Common myeloid progenitor, CD34-positive (primary cell): ENCODE data around the gene CHMP6.

Experiments used
- CTCF ChIA-PET: fragments of 350-600 bp; sonication (Branson Sonifier 250); formaldehyde crosslinking; loops from one replicate; lab custom pipeline; 2021; ENCODE audit warnings: antibody characterized with exemption; lab: Charles Lee
- POLR2A ChIA-PET: fragments of 350-600 bp; sonication (Branson Sonifier 250); formaldehyde crosslinking; loops from one replicate; lab custom pipeline; 2021; ENCODE audit warnings: antibody characterized with exemption; lab: Charles Lee
- DNase-seq, 3 donors: peaks; one replicate each; pipeline versions ENCODE4 v3.0.0 to v3.0.0-alpha.2; 2013
- H3K27ac ChIP-seq, 2 experiments: 1 replicate in 1 of 2; 2 replicates in 1 of 2; pipeline ENCODE4 v1.7.0; 2013; ENCODE audit warnings: inconsistent platforms in 2 of 2, low read length in 2 of 2, mild to moderate bottlenecking in 2 of 2, low read depth in 1 of 2, moderate library complexity in 1 of 2; ENCODE audit not compliant: severe bottlenecking in 2 of 2, insufficient read depth in 1 of 2, poor library complexity in 1 of 2
- H3K27me3 ChIP-seq, 5 experiments: replicated peaks in 2 of 5; 1 replicate in 3 of 5; 2 replicates in 2 of 5; pipeline versions ENCODE4 v1.6.1 to v1.7.0; 2013; ENCODE audit warnings: low read length in 4 of 5, mild to moderate bottlenecking in 2 of 5, moderate library complexity in 2 of 5, inconsistent platforms in 1 of 5; ENCODE audit not compliant: insufficient read depth in 5 of 5, control insufficient read depth in 4 of 5
- H3K36me3 ChIP-seq, 4 experiments: 1 replicate in 2 of 4; 2 replicates in 2 of 4; pipeline versions ENCODE4 v1.6.1 to v1.7.0; 2013; ENCODE audit warnings: low read length in 3 of 4, control low read depth in 1 of 4, mild to moderate bottlenecking in 1 of 4; ENCODE audit not compliant: control insufficient read depth in 4 of 4, insufficient read depth in 4 of 4
- H3K4me1 ChIP-seq, 4 experiments: 1 replicate in 3 of 4; 2 replicates in 1 of 4; pipeline versions ENCODE4 v1.6.1 to v1.7.1; 2013; ENCODE audit warnings: low read length in 3 of 4, mild to moderate bottlenecking in 3 of 4, control low read depth in 1 of 4, inconsistent platforms in 1 of 4, moderate library complexity in 1 of 4; ENCODE audit not compliant: control insufficient read depth in 4 of 4, insufficient read depth in 4 of 4; ENCODE audit errors: control extremely low read depth in 1 of 4
- H3K4me3 ChIP-seq, 7 experiments: 1 replicate in 4 of 7; 2 replicates in 3 of 7; pipeline versions ENCODE4 v1.5.1 to v1.7.0; 2013; ENCODE audit warnings: mild to moderate bottlenecking in 7 of 7, low read length in 6 of 7, moderate library complexity in 6 of 7, inconsistent platforms in 2 of 7, low read depth in 2 of 7, control low read depth in 1 of 7; ENCODE audit not compliant: insufficient read depth in 4 of 7, control insufficient read depth in 1 of 7; ENCODE audit errors: extremely low read depth in 1 of 7
- H3K9me3 ChIP-seq, 5 experiments: 1 replicate in 4 of 5; 2 replicates in 1 of 5; pipeline versions ENCODE4 v1.6.1 to v1.7.1; 2013; ENCODE audit warnings: low read length in 4 of 5, mild to moderate bottlenecking in 2 of 5, inconsistent platforms in 1 of 5, low read depth in 1 of 5, moderate library complexity in 1 of 5; ENCODE audit not compliant: control insufficient read depth in 4 of 5, insufficient read depth in 2 of 5; ENCODE audit errors: control extremely low read depth in 1 of 5
- WGBS: methylation state at CpG from one replicate; pipeline ENCODE4 v1.1.5; 2013; ENCODE audit not compliant: insufficient coverage; 5-methylcytosine and 5-hydroxymethylcytosine counted together

Gene CHMP6

GRCh38 chr17:80997424-80998117 lies 5.9 kb downstream of the CHMP6 start:
- CTCF ChIA-PET, result no interaction called here
- POLR2A ChIA-PET, result no interaction called here
- peaks cover 0 to 53% (median 20%) of the 10 kb centered on the region in 4 experiments for H3K4me1 ChIP-seq
- 82% methylated on average over 29 of the region's 32 CpGs for WGBS
- DNase-seq, result peak; percentile 19 to 82 (median 81)
- H3K36me3 ChIP-seq, result peaks cover 0 to 58% (median 36%) of the 10 kb centered on the region in 4 experiments
- H3K4me3 ChIP-seq, result no peak overlapping the region
- no peaks in the 10 kb centered on the region for H3K9me3 ChIP-seq
- H3K27me3 ChIP-seq, result peaks cover 0 to 7% (median 2%) of the 10 kb centered on the region in 5 experiments
- peak overlapping the region; percentile 46 to 79 for H3K27ac ChIP-seq

- peaks cover 0 to 58% (median 36%) of the 10 kb centered on the region in 4 experiments for H3K36me3 ChIP-seq
- no peak for DNase-seq
- peaks cover 0 to 50% (median 15%) of the 10 kb centered on the region in 4 experiments for H3K4me1 ChIP-seq
- peak overlapping the region; percentile 46 to 79 for H3K27ac ChIP-seq
- peaks cover 0 to 12% (median 2%) of the 10 kb centered on the region in 5 experiments for H3K27me3 ChIP-seq
- no peak overlapping the region for H3K4me3 ChIP-seq
- ChIA-PET POLR2A (no interaction called here), CTCF (interaction anchor here (1.0 kb wide), 1 partner anchor 9 kb away, joined by 3 read pairs; no protein-coding TSS in a partner anchor)
- 97% methylated on average over 18 of the region's 19 CpGs for WGBS
- no peaks in the 10 kb centered on the region for H3K9me3 ChIP-seq
Measured at GRCh38 chr17:80998118-80998747, 6.6 kb downstream of the CHMP6 start.

GRCh38 chr17:80998748-80999535 lies 7.3 kb downstream of the CHMP6 start:
- H3K4me1 ChIP-seq, result peaks cover 0 to 51% (median 16%) of the 10 kb centered on the region in 4 experiments
- WGBS, result 94% methylated on average over 33 of the region's 39 CpGs
- peaks cover 0 to 58% (median 36%) of the 10 kb centered on the region in 4 experiments for H3K36me3 ChIP-seq
- peaks cover 0 to 19% (median 4%) of the 10 kb centered on the region in 5 experiments for H3K27me3 ChIP-seq
- H3K9me3 ChIP-seq, result no peaks in the 10 kb centered on the region
- no peak for DNase-seq
- ChIA-PET POLR2A (no interaction called here), CTCF (interaction anchor here (1.0 kb wide), 1 partner anchor 8 kb away, joined by 3 read pairs; no protein-coding TSS in a partner anchor)
- no peak overlapping the region for H3K4me3 ChIP-seq
- H3K27ac ChIP-seq, result no peak overlapping the region

- ChIA-PET CTCF (no interaction called here), POLR2A (no interaction called here)
- WGBS, result 95% methylated on average over 36 of the region's 40 CpGs
- peaks cover 0 to 25% (median 5%) of the 10 kb centered on the region in 5 experiments for H3K27me3 ChIP-seq
- no peaks in the 10 kb centered on the region for H3K9me3 ChIP-seq
- H3K27ac ChIP-seq, result no peak overlapping the region
- H3K4me3 ChIP-seq, result no peak overlapping the region
- no peak for DNase-seq
- peaks cover 0 to 57% (median 21%) of the 10 kb centered on the region in 4 experiments for H3K4me1 ChIP-seq
- peaks cover 0 to 57% (median 36%) of the 10 kb centered on the region in 4 experiments for H3K36me3 ChIP-seq
Measured at GRCh38 chr17:80999536-81000333, 8.1 kb downstream of the CHMP6 start.

- CTCF ChIA-PET, result no interaction called here
- POLR2A ChIA-PET, result no interaction called here
Measured at GRCh38 chr17:81000334-81000630, 8.6 kb downstream of the CHMP6 start.

GRCh38 chr17:81000631-81001357 lies 9.2 kb downstream of the CHMP6 start:
- Histone ChIP-seq H3K4me3 (no peak overlapping the region), H3K9me3 (no peaks in the 10 kb centered on the region), H3K27ac (no peak overlapping the region), H3K36me3 (peaks cover 0 to 47% (median 28%) of the 10 kb centered on the region in 4 experiments), H3K27me3 (peaks cover 0 to 28% (median 7%) of the 10 kb centered on the region in 5 experiments), H3K4me1 (peaks cover 0 to 59% (median 23%) of the 10 kb centered on the region in 4 experiments)
- 97% methylated on average over 15 of the region's 18 CpGs for WGBS
- ChIA-PET CTCF (interaction anchor here (2.4 kb wide), 1 partner anchor 12 kb away, joined by 6 read pairs; no protein-coding TSS in a partner anchor), POLR2A (no interaction called here)
- DNase-seq, result no peak

More at GRCh38 chr17:81000334-81000630, 8.6 kb downstream of the CHMP6 start:
- peaks cover 0 to 59% (median 23%) of the 10 kb centered on the region in 4 experiments for H3K4me1 ChIP-seq
- H3K27ac ChIP-seq, result no peak overlapping the region
- no peak for DNase-seq
- H3K27me3 ChIP-seq, result peaks cover 0 to 28% (median 7%) of the 10 kb centered on the region in 5 experiments
- H3K36me3 ChIP-seq, result peaks cover 0 to 52% (median 32%) of the 10 kb centered on the region in 4 experiments
- no peak overlapping the region for H3K4me3 ChIP-seq
- 98% methylated on average over 8 of the region's 8 CpGs for WGBS
- H3K9me3 ChIP-seq, result no peaks in the 10 kb centered on the region
